Activated CD4-positive, alpha-beta T cell treated with anti-CD3 and anti-CD28 coated beads for 4 hours (primary cell): ENCODE measurements around the gene KRTAP4-11.
"Not testable (repeated sequence)": the region's sequence is repeated elsewhere in the genome, so short reads cannot be mapped to it uniquely, and the experiment has no call there.

Experiments used
- DNase-seq, 2 donors: peaks; one replicate each; pipeline ENCODE4 v3.0.0-alpha.2; 2020

KRTAP4-11 gene

GRCh38 chr17:41083427-41083826 lies 34.7 kb downstream of the KRTAP4-11 start:
- DNase-seq = not testable (repeated sequence)

DNA sequence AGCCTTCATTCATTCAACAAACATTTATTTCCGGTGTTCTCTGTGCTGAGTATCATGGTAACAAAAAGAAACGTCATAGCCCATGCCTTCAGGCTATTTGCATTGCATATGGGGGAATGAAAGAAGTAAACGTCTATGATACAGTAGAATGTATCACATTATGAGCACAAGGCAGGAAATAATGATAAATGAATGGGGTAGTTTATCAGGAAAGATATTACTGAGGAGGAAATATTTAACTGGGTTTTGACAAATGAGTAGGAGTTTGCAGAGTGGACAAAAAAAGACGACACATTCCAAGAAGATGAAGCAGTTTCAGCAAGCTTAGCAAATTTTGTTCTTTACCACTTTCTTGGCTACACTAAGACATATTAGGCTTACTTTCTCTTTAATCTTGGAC lies 35.5 kb downstream of the KRTAP4-11 start:
- DNase-seq = no peak

- no peak for DNase-seq
These were observed 41.4 kb downstream of the KRTAP4-11 start for GRCh38 chr17:41076788-41077187.

DNA sequence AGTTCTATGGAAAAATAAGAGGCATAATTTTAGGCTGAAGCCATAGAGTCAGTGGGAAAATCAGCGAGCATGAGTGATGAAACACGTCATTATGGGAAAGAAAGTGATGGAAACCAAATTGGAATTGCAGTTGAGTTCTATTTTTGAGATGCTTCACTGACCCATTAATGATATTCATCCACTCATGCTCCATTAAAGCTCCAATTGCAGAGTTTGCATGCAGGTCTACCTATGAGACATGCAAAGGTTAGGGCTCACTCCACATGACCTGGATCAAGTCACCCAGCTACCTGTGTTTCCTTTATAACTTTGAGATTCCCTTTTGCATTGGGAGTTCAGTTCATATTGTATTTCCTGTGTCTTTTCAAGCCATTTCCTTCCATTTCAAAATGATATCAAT lies 44.5 kb downstream of the KRTAP4-11 start:
- DNase-seq = no peak

- no peak for DNase-seq
These were observed 46.4 kb downstream of the KRTAP4-11 start for GRCh38 chr17:41071606-41072360.

DNA sequence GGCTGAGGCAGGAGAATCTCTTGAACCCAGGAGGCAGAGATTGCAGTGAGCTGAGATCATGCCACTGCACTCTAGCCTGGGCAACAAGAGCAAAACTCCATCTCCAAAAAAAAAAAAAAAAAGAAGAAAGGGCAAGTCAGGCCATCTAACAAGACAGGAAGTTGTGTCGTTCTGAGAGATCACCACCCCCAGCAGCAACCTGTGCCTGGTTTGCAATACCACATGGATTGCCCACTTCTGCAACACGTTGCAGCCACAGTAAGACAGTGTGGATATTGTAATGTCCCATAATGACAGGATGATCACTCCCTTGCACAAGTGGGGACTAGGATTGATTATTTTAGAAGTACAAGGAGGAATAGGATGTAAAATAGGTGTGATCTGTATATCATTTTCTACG lies 49.1 kb downstream of the KRTAP4-11 start:
- no peak for DNase-seq

DNA sequence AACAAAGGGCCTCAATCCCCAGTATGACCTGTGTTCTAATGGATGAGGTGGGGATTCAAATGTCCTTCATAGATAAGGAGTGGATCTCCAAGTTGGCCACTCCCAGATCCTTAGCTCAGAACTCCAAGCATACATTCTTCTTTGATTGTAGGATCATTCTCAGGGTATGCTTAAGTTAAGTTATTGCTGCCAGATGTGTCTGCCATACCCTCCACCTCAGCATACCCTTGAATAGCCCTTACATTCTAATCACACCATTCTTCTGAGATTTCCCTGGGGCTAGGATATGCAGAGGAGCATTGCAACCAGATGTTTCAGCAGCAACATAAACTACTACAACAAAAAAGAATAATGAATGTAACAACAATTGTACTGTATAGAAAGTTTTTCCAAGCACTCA lies 50.9 kb downstream of the KRTAP4-11 start:
- no peak for DNase-seq
